Small intestine (tissue), 7 donors: Measurements from ENCODE around the gene BCAR3. TPM values are rescaled to one million over a fixed set of nuclear protein-coding genes. Genes with fewer than 3 reads are reported as not detected.
A peak's percentile ranks its signal among the peaks of the same experiment; 100 is the strongest.

Experiments used
- DNase-seq, 2 donors: peaks; one replicate each; pipeline versions ENCODE4 v3.0.0 to v3.0.0-alpha.2; 2013
- FAIRE-seq: peaks from 2 replicates; lab custom pipeline; 2012; peaks lifted over from hg19 to GRCh38; lab: Jason Lieb, UNC
- H3K27ac ChIP-seq, 3 donors: one replicate each; pipeline ENCODE4 v1.5.1; 2013; ENCODE audit warnings: low read length in 2 of 3, mild to moderate bottlenecking in 2 of 3, control low read depth in 1 of 3, inconsistent platforms in 1 of 3, low read depth in 1 of 3, moderate library complexity in 1 of 3
- H3K27me3 ChIP-seq, 3 donors: one replicate each; pipeline ENCODE4 v1.6.1; 2013; ENCODE audit warnings: low read length in 3 of 3, inconsistent platforms in 1 of 3; ENCODE audit not compliant: control insufficient read depth in 3 of 3, insufficient read depth in 3 of 3
- H3K36me3 ChIP-seq, 3 donors: one replicate each; pipeline ENCODE4 v1.6.1; 2013; ENCODE audit warnings: low read length in 3 of 3, inconsistent platforms in 1 of 3, low read depth in 1 of 3, mild to moderate bottlenecking in 1 of 3, moderate library complexity in 1 of 3; ENCODE audit not compliant: control insufficient read depth in 3 of 3, insufficient read depth in 2 of 3
- H3K4me1 ChIP-seq, 3 donors: one replicate each; pipeline ENCODE4 v1.6.1; 2013; ENCODE audit warnings: low read length in 2 of 3, inconsistent platforms in 1 of 3, low read depth in 1 of 3, mild to moderate bottlenecking in 1 of 3, moderate library complexity in 1 of 3; ENCODE audit not compliant: control insufficient read depth in 3 of 3, insufficient read depth in 2 of 3
- H3K4me3 ChIP-seq, 3 donors: one replicate each; pipeline ENCODE4 v1.5.1; 2013; ENCODE audit warnings: low read length in 3 of 3, control low read depth in 1 of 3, inconsistent platforms in 1 of 3, low read depth in 1 of 3, mild to moderate bottlenecking in 1 of 3, moderate library complexity in 1 of 3
- H3K9me3 ChIP-seq, 2 donors: one replicate each; pipeline ENCODE4 v1.6.1; 2013; ENCODE audit warnings: low read depth in 1 of 2, low read length in 1 of 2; ENCODE audit not compliant: control insufficient read depth in 2 of 2, insufficient read depth in 1 of 2
- WGBS, 3 donors: extraction: QIAGEN DNeasy Blood & Tissue Kit; methylation state at CpG; one replicate each; pipeline ENCODE4 v1.1.7; 2013; 5-methylcytosine and 5-hydroxymethylcytosine counted together
- polyA plus RNA-seq, 4 donors: library from polyadenylated mRNA; stranded (reverse) in 3 of 4; unstranded in 1 of 4; fragments of 200-250 nt in 3 of 4; fragments of 120-200 nt in 1 of 4; gene quantifications; one replicate each; pipeline versions ENCODE4 v1.2.1 to v1.2.3, GENCODE V29; 2013
- donor health status: healthy with polysubstance abuse.
- donor health status: control.
- donor health status: control.
- donor health status: Bipolar disorder and iron deficiency.
- donor health status: healthy.

Gene BCAR3
- polyA plus RNA-seq, 4 donors, result 15.9 to 26.2 (median 20.1) TPM

DNA sequence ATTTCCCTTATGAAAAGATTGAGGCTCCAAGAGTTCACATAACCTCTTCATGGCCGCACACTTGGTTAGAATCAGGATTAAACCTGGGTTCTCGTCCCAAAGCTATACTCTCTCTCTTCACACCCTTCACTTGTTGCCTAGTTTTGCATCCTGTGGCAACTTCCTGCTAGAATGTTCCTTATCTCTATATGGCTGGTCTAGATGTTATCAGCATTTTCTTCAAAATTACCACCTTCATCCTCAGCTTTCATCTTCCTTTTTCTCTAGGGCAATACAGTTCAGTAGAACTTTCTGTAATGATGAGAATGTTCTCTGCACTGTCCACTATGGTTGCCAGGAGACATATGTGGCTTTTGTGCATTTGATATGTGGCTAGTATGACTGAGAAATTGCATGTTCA is 31.1 kb upstream of the BCAR3 start:
- H3K4me1 ChIP-seq, result peaks cover 3 to 40% (median 14%) of the 10 kb centered on the region in 3 donors
- no peaks in the 10 kb centered on the region for H3K36me3 ChIP-seq
- DNase-seq (no peak), FAIRE-seq (no peak)
- peaks cover 0 to 6% of the 10 kb centered on the region in 2 donors for H3K9me3 ChIP-seq
- H3K27ac ChIP-seq, result no peak overlapping the region
- 75 to 83% (median 77%) methylated on average over 2 of the region's 2 CpGs for WGBS, 3 donors
- no peak overlapping the region for H3K4me3 ChIP-seq
- H3K27me3 ChIP-seq, result no peaks in the 10 kb centered on the region

DNA sequence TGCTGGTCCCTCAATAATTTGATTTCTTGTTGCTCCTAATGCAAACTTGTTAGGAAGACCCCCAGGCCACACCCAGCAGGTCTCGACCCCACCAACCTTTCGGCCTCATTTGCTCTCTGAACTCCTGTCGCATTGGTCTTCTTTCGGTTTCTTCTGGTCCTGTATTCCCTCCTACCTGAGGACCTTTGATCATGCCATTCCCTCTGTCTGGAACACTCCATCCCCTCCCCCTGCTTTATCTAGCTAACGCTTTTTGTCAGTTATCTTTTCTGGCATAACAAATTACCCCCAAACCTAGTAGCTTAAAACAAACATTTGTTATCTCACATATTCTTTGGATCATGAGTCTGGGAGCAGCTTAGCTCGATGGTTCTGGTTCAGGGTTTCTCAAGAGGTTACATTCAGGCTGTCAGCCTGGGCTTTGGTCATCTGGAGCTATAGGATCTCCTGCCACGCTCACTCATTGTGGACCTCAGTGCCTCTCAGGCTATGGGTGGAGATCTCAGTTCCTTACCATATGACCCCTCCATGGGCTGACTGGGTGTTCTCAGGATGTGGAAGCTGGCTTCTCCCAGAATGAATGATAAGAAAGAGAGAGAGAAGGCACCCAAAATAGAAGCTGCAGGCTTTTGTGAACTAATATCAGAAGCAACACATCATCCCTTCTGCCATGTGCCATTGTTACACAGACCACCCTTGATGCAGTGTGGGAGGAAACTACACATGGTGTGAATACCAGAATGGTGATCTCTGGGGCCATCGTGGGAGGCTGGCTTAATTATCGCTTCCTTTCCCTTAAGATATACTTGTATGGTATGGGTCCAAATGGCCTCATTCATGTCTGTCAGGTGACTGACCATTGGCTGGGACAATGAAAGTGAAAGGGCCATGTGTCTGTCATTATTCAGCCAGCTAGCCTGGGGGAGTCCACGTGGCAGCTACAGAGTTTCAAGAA is 29.1 kb upstream of the BCAR3 start:
- Histone ChIP-seq H3K27me3 (no peaks in the 10 kb centered on the region), H3K9me3 (no peaks in the 10 kb centered on the region), H3K4me1 (peaks cover 3 to 38% (median 14%) of the 10 kb centered on the region in 3 donors), H3K27ac (no peak overlapping the region), H3K36me3 (no peaks in the 10 kb centered on the region), H3K4me3 (no peak overlapping the region)
- 43 to 63% (median 49%) methylated on average over 10 of the region's 10 CpGs for WGBS, 3 donors
- FAIRE-seq (no peak), DNase-seq (peak; percentile 58 to 86)

GRCh38 chr1:93708734-93709481 is 27.3 kb upstream of the BCAR3 start:
- FAIRE-seq, result no peak
- DNase-seq, result peak; percentile 51 to 62
- Histone ChIP-seq H3K27ac (no peak overlapping the region), H3K4me1 (peaks cover 3 to 31% (median 10%) of the 10 kb centered on the region in 3 donors), H3K9me3 (no peaks in the 10 kb centered on the region), H3K4me3 (no peak overlapping the region), H3K36me3 (no peaks in the 10 kb centered on the region), H3K27me3 (no peaks in the 10 kb centered on the region)
- 14 to 27% (median 22%) methylated on average over 9 of the region's 9 CpGs for whole genome bisulfite sequencing, 3 donors

DNA sequence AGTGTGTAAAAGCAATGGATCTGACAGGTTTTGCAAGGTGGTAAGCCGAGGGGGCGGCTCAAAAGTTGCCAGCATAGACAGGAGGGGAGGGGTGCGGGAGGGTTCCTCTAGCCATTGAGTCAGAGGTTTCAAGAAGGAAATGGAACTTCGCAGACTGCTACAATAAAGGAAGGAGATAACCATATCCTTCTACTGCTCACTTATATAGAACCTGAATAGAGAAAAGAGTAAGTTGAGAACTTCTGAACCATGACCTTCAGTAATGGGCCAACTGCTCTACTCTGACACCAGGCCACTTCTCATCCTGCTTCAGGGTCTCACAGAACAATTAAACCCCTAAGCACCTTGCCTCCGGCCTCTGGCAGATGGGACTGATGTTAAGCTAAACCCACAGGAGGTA is 26.3 kb upstream of the BCAR3 start:
- Histone ChIP-seq H3K36me3 (no peaks in the 10 kb centered on the region), H3K4me1 (peaks cover 3 to 27% (median 10%) of the 10 kb centered on the region in 3 donors), H3K4me3 (no peak overlapping the region), H3K9me3 (no peaks in the 10 kb centered on the region), H3K27me3 (no peaks in the 10 kb centered on the region), H3K27ac (no peak overlapping the region)
- no peak for DNase-seq
- WGBS, 3 donors, result 76 to 78% (median 78%) methylated on average over 5 of the region's 5 CpGs
- no peak for FAIRE-seq

GRCh38 chr1:93705892-93706500 is 24.4 kb upstream of the BCAR3 start:
- no peak overlapping the region for H3K4me3 ChIP-seq
- peaks cover 3 to 21% (median 10%) of the 10 kb centered on the region in 3 donors for H3K4me1 ChIP-seq
- WGBS, 3 donors, result 93 to 98% (median 94%) methylated on average over 3 of the region's 3 CpGs
- FAIRE-seq, result no peak
- H3K27ac ChIP-seq, result no peak overlapping the region
- H3K27me3 ChIP-seq, result no peaks in the 10 kb centered on the region
- no peaks in the 10 kb centered on the region for H3K36me3 ChIP-seq
- no peak for DNase-seq
- no peaks in the 10 kb centered on the region for H3K9me3 ChIP-seq

DNA sequence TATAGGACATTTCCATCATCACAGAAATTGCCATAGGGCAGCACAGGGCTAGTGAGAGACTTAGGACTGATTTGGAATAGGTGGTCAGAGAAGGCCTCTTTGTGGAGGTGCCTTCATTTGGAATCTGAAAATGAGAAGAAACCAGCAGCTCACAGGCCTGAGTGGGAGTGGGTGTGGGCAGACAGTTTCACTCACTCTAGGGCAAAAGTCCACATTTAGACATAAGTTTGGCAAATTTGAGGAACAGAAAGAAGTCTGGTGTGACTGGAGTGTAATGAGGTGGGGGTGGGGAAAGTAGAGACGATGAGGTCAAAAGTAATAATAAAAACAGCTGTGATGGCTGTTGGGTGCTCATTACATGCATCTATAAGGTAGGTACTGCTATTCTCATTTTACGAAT is 22.4 kb upstream of the BCAR3 start:
- no peak for DNase-seq
- Histone ChIP-seq H3K27me3 (no peaks in the 10 kb centered on the region), H3K4me1 (peaks cover 0 to 8% (median 7%) of the 10 kb centered on the region in 3 donors), H3K36me3 (no peaks in the 10 kb centered on the region), H3K27ac (no peak overlapping the region), H3K9me3 (no peaks in the 10 kb centered on the region), H3K4me3 (no peak overlapping the region)
- WGBS, 3 donors, result 74 to 87% (median 80%) methylated on average over 2 of the region's 2 CpGs
- no peak for FAIRE-seq

- Histone ChIP-seq H3K36me3 (no peaks in the 10 kb centered on the region), H3K4me3 (no peak overlapping the region), H3K4me1 (peaks cover 0 to 6% (median 4%) of the 10 kb centered on the region in 3 donors), H3K9me3 (no peaks in the 10 kb centered on the region), H3K27me3 (no peaks in the 10 kb centered on the region), H3K27ac (no peak overlapping the region)
- no peak for DNase-seq
- 80 to 87% (median 83%) methylated on average over 3 of the region's 3 CpGs for WGBS, 3 donors
- no peak for FAIRE-seq
Measured at GRCh38 chr1:93703643-93704042, 22.0 kb upstream of the BCAR3 start.

GRCh38 chr1:93702828-93703183 is 21.2 kb upstream of the BCAR3 start:
- WGBS, 3 donors, result 46 to 60% (median 58%) methylated on average over 3 of the region's 3 CpGs
- Histone ChIP-seq H3K9me3 (no peaks in the 10 kb centered on the region), H3K36me3 (no peaks in the 10 kb centered on the region), H3K4me3 (no peak overlapping the region), H3K4me1 (no peaks in the 10 kb centered on the region), H3K27me3 (no peaks in the 10 kb centered on the region), H3K27ac (no peak overlapping the region)
- DNase-seq (no peak), FAIRE-seq (no peak)
